ENCODE data around the gene TRABD2A.

DNA sequence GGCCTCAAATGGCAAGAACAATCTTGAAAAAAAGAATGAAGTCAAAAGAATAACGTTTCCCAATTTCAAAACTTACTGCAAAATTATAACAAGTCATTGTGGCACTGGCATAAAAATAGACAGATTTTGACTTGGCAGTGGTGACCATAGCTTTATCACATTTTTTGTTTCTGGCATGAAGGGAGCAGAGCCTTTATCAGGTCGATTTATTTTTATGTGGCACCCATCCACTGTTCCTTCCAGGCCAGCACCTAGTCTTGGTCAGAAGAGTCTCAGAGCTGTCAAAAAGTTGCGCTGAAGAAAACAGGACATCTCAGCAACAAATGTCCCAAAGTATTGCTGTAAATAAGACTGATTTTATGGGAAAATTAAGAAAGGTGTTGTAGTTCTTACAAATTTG lies 92.4 kb downstream of the TRABD2A start:
- TF ChIP-seq POLR2AphosphoS5 (IDR thresholded peaks at IDR 0.05) (no peak), EP300 (IDR thresholded peaks at IDR 0.05) (no peak), POLR2A (IDR thresholded peaks at IDR 0.05) (no peak)
- TF ChIP-seq, protein P1, sequence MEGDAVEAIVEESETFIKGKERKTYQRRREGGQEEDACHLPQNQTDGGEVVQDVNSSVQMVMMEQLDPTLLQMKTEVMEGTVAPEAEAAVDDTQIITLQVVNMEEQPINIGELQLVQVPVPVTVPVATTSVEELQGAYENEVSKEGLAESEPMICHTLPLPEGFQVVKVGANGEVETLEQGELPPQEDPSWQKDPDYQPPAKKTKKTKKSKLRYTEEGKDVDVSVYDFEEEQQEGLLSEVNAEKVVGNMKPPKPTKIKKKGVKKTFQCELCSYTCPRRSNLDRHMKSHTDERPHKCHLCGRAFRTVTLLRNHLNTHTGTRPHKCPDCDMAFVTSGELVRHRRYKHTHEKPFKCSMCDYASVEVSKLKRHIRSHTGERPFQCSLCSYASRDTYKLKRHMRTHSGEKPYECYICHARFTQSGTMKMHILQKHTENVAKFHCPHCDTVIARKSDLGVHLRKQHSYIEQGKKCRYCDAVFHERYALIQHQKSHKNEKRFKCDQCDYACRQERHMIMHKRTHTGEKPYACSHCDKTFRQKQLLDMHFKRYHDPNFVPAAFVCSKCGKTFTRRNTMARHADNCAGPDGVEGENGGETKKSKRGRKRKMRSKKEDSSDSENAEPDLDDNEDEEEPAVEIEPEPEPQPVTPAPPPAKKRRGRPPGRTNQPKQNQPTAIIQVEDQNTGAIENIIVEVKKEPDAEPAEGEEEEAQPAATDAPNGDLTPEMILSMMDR (IDR thresholded peaks at IDR 0.05), result no peak

Data from stomach (tissue), 4 donors.